ENCODE data around the gene RGS19. TPM values are rescaled to one million over a fixed set of nuclear protein-coding genes. Genes with fewer than 3 reads are reported as not detected.

Gene RGS19
- total and polyA plus RNA-seq, 2 of the 8 experiments (the other 6 are each of a cell fraction or from before 2014, with no cell fraction given) = 12.7 to 16.8 TPM

GRCh38 chr20:64036346-64037198 is 42.7 kb downstream of the RGS19 start (continued):
- no peak for TF ChIP-seq TAF7 (optimal IDR thresholded peaks at IDR 0.05; ENCODE audit: borderline replicate concordance, low read depth, low read length)
- no peak for TF ChIP-seq RNF2 (IDR thresholded peaks at IDR 0.05; ENCODE audit: borderline replicate concordance, low read depth, low read length, missing control alignments, poor library complexity, severe bottlenecking)
- TF ChIP-seq KDM1A (IDR thresholded peaks at IDR 0.05; ENCODE audit: borderline replicate concordance, low read length) = no peak
- TF ChIP-seq, protein P1, sequence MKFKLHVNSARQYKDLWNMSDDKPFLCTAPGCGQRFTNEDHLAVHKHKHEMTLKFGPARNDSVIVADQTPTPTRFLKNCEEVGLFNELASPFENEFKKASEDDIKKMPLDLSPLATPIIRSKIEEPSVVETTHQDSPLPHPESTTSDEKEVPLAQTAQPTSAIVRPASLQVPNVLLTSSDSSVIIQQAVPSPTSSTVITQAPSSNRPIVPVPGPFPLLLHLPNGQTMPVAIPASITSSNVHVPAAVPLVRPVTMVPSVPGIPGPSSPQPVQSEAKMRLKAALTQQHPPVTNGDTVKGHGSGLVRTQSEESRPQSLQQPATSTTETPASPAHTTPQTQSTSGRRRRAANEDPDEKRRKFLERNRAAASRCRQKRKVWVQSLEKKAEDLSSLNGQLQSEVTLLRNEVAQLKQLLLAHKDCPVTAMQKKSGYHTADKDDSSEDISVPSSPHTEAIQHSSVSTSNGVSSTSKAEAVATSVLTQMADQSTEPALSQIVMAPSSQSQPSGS (IDR thresholded peaks at IDR 0.05; ENCODE audit: low read length) = no peak
- TF ChIP-seq CHD2 (IDR thresholded peaks at IDR 0.05; ENCODE audit: low read length) = no peak
- no peak for TF ChIP-seq NRF1 (IDR thresholded peaks at IDR 0.05; ENCODE audit: low read depth, low read length)
